Activated CD4-positive, alpha-beta memory T cell treated with anti-CD3 and anti-CD28 coated beads for 36 hours (primary cell): ENCODE data around the gene TREM1. TPM values are rescaled to one million over a fixed set of nuclear protein-coding genes. Genes with fewer than 3 reads are reported as not detected.
"Not testable (repeated sequence)": the region's sequence is repeated elsewhere in the genome, so short reads cannot be mapped to it uniquely, and the experiment has no call there.

ENCODE experiments used
- CTCF ChIA-PET: fragments of 350-600 bp; sonication (Branson Sonifier 250); formaldehyde crosslinking; loops from one replicate; lab custom pipeline; 2021; ENCODE audit warnings: antibody characterized with exemption, inconsistent platforms; lab: Charles Lee
- POLR2A ChIA-PET: fragments of 350-600 bp; sonication (Branson Sonifier 250); formaldehyde crosslinking; loops from one replicate; lab custom pipeline; 2021; ENCODE audit warnings: antibody characterized with exemption; lab: Charles Lee
- DNase-seq: peaks from one replicate; pipeline ENCODE4 v3.0.0-alpha.2; 2020
- H3K27ac Mint-ChIP-seq: one replicate; pipeline ENCODE4 v1.8.0; 2021; ENCODE audit warnings: mixed read lengths
- H3K27me3 Mint-ChIP-seq: one replicate; pipeline ENCODE4 v1.8.0; 2021; ENCODE audit warnings: mixed read lengths
- H3K36me3 Mint-ChIP-seq: one replicate; pipeline ENCODE4 v1.8.0; 2021; ENCODE audit warnings: mixed read lengths
- H3K4me1 Mint-ChIP-seq: one replicate; pipeline ENCODE4 v1.8.0; 2021; ENCODE audit warnings: low read depth, mixed read lengths
- H3K4me3 Mint-ChIP-seq: one replicate; pipeline ENCODE4 v1.8.0; 2021; ENCODE audit warnings: mild to moderate bottlenecking, mixed read lengths
- H3K9me3 Mint-ChIP-seq: one replicate; pipeline ENCODE4 v1.8.0; 2021; ENCODE audit warnings: mixed read lengths
- intact Hi-C: fragments of 100-400 bp; cut with micrococcal nuclease; formaldehyde crosslinking; loops from one replicate; pipeline ENCODE4 v1.15.1; 2023
- total RNA-seq, 2 experiments: library from RNA; stranded (reverse); gene quantifications; one replicate each; pipeline ENCODE4 v1.2.3, GENCODE V29; 2021

The TREM1 gene
- total RNA-seq, 2 experiments from 2014 or later, result 0.17 to 0.27 TPM

DNA sequence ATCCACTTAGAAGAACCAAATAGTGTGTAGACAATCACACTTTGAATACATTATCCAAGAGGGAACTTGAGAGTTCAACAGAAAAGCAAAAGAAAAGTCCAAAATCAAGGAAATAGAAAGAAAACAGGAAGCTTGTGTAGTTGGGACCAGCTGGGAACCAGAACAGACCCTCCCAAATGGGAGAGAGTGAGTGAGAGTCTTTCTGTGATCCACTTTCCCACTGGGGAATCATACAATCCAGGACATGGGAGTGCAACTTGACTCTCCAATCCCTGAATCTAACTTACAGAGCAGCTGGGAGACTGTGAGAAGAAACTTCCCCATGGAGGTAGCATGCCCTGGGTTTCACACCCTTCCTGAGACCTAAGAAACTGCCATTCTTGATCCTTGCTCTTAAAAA, 31.4 kb downstream of the TREM1 start:
- Mint-ChIP-seq H3K4me3 (no peak overlapping the region), H3K27me3 (peaks cover 4% of the 10 kb centered on the region), H3K9me3 (peaks cover 2% of the 10 kb centered on the region), H3K36me3 (no peaks in the 10 kb centered on the region), H3K27ac (no peak overlapping the region), H3K4me1 (no peaks in the 10 kb centered on the region)
- CTCF ChIA-PET, result no interaction called here
- POLR2A ChIA-PET, result no interaction called here
- DNase-seq, result no peak
- intact Hi-C loops, result no loop called here

DNA sequence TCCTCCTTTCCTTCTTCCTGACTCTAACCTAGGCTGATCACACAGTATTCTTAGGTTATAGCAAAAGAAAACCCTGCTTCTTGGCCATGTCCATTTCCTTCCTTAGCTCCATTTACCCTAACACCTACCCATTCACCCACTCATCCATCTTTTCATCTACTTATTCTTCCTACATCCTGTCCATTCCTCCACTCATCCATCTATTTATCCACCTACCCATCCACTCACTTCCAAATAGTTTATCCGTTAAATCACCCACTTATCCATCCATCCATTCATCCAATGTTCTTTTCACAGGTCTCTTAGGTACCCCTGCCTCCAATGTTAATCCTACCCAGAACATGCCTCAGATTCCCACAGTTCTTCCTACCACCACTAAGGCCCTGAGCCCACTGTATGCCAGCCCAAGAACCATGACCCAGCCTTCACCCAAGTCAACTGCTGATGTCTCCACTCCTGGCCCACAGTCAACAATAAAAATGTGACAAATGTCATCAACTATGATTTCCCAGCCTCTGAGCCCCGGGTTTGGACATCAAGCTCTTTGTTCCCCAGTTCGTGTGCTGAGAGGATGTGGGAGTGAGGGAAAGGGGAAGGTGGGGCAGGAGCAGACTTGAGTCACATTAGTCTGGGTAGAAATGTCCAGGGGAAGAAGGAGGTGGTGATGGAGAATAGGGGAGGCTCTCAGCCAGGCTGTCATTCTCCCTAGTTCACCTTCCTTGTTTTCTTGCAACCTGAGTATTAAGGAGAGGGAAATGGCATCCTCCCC, 33.9 kb downstream of the TREM1 start:
- no peak for DNase-seq
- intact Hi-C loops, result no loop called here
- Mint-ChIP-seq H3K9me3 (no peaks in the 10 kb centered on the region), H3K4me1 (no peaks in the 10 kb centered on the region), H3K27me3 (peaks cover 4% of the 10 kb centered on the region), H3K36me3 (no peaks in the 10 kb centered on the region), H3K27ac (no peak overlapping the region), H3K4me3 (no peak overlapping the region)
- ChIA-PET CTCF (no interaction called here), POLR2A (no interaction called here)

DNA sequence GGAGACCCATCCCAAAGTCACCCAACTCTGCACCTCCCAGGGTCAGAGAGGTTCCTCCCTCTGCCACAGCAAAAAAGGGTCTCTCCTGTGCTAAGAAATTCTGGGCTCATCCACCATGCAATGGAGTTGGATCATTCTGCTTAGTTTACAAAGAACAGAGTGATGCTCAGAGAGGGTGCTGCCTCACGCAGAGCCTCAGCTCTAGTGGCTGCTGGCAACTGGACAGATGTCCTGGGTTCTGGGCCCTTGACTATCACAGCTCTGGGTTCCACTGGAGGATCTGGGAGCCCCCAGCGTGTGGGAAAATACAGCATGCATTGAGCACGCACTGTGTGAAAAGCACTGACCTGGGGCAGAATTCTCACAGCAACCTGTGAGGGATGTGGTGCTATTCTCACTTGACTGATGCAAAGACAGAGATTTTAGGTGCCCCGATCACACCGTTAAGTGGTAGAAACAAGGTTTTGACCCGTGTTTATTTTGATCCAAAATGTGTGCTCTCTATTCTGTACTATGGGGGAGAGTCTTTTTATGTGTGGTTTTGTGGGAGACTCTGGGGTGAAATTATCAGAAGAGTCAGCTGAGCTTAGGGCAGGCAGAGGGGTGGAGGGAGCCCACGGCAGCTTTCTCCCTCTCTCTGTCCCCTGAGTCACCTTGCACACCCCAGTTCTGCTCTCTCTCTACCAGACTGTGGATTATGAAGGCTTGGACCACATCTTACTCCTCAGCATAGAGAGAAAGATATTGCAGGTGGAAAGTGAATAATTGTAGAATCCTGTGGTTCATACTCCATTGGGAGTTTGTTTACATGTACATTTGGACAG, 38.4 kb downstream of the TREM1 start:
- Mint-ChIP-seq H3K36me3 (no peaks in the 10 kb centered on the region), H3K27me3 (peaks cover 4% of the 10 kb centered on the region), H3K4me3 (no peak overlapping the region), H3K4me1 (peaks cover 3% of the 10 kb centered on the region), H3K9me3 (peaks cover 2% of the 10 kb centered on the region), H3K27ac (no peak overlapping the region)
- ChIA-PET CTCF (interaction anchor here (0.6 kb wide), 1 partner anchor 67 kb away, joined by 3 read pairs; no protein-coding TSS in a partner anchor), POLR2A (no interaction called here)
- intact Hi-C loops, result no loop called here
- DNase-seq, result no peak

DNA sequence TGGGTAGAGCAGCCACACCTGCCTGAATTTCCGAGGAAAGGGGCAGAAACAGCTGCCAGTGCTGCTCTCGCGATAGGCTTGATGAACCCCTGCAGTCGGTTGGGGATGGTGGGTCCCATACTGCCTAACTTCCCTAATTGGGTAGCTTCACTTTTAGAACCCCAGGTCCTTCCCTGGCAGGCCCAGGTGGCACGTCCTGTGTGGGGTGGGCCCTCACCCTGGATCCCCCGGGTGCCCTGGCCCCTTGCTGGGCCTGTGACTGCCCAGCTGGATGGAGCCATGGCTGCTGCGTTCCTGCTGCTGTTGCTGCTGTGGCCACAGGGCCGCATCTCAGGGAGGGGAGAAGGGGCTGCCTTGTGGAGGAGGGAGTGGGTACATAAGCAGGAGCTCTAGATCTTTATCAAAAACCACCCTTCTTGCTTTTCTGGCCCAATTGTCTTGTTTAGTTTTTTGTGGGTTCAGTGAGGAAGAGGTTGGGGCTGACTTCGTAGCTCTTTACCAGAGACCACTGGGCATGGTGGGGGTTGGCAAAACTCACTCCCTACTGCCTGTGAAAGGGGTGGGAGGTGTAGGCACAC, 39.1 kb downstream of the TREM1 start:
- Mint-ChIP-seq H3K4me1 (peaks cover 3% of the 10 kb centered on the region), H3K27me3 (peaks cover 1% of the 10 kb centered on the region), H3K36me3 (no peaks in the 10 kb centered on the region), H3K4me3 (no peak overlapping the region), H3K9me3 (peaks cover 2% of the 10 kb centered on the region), H3K27ac (no peak overlapping the region)
- intact Hi-C loops, result no loop called here
- CTCF ChIA-PET, result interaction anchor here (0.6 kb wide), 1 partner anchor 67 kb away, joined by 3 read pairs; no protein-coding TSS in a partner anchor
- POLR2A ChIA-PET, result no interaction called here
- no peak for DNase-seq

DNA sequence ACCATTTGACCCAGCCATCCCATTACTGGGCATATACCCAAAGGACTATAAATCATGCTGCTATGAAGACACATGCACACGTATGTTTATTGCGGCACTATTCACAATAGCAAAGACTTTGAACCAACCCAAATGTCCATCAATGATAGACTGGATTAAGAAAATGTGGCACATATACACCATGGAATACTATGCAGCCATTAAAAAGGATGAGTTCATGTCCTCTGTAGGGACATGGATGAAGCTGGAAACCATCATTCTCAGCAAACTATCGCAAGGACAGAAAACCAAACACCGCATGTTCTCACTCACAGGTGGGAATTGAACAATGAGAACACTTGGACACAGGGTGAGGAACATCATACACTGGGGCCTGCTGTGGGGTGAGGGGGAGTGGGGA, 40.0 kb downstream of the TREM1 start:
- H3K4me3 Mint-ChIP-seq, result not testable (repeated sequence)

DNA sequence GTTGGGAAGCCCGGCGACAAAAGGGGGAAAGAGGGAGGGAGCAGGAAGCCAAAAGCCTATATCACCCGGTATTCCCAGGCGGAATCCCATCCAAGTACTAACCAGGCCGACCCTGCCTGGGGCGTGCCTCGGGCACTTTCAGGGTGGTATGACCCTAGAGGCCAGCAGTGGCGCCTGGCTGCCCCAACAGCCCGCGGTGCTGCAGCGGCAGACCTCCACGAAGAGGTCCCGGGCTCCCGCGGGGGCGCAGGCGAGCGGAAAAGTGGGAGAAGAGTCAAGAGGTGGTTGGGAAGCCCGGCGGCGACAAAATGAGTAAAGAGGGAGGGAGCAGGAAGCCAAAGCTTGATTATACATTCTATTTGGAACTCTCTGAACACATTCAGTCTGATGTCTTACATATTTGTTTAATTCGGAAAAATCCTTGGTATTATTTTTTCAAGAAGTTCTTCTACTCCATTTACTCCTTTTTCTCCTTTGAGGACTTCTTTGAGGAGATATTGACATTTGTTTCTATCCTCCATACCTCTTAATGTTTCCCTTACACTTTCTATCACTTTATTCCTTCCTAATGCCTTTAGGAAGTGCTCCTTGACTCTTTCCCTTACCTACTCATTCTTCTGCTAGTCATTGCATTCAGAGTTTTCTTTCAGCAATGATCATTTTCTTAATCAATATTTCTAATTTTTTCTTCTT, 46.9 kb downstream of the TREM1 start:
- H3K27ac Mint-ChIP-seq, result no peak overlapping the region
- H3K4me3 Mint-ChIP-seq, result no peak overlapping the region
- intact Hi-C loops, result no loop called here
- CTCF ChIA-PET, result no interaction called here
- no peaks in the 10 kb centered on the region for H3K9me3 Mint-ChIP-seq
- H3K36me3 Mint-ChIP-seq, result no peaks in the 10 kb centered on the region
- H3K4me1 Mint-ChIP-seq, result no peaks in the 10 kb centered on the region
- POLR2A ChIA-PET, result no interaction called here
- DNase-seq, result no peak
- peaks cover 13% of the 10 kb centered on the region for H3K27me3 Mint-ChIP-seq

More for the DNA sequence above, 40.0 kb downstream of the TREM1 start:
- H3K27ac Mint-ChIP-seq, DNase-seq, H3K9me3 Mint-ChIP-seq, H3K27me3 Mint-ChIP-seq, POLR2A ChIA-PET, H3K4me1 Mint-ChIP-seq, H3K36me3 Mint-ChIP-seq, CTCF ChIA-PET, intact Hi-C loops: not testable (repeated sequence)

DNA sequence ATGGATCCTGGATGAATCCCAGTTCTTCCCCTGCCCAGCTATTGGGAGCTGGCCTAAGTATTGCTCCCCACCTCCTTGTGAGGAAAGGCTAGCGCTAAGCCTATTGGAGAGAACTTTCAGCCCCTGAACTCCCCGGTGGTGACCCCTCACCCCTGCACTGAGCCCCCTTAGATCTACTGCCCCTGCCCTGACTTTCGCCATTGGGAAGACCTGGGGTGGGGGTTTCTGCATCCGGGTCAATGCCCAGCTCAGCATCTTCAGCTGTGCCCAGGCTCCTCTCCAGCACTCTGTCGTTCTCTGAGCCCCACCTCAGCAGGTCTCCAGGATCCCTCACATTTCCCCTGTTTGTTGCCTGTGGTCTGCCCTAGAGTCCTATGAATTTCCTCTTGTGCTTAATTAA, 49.4 kb downstream of the TREM1 start:
- no peak for DNase-seq
- POLR2A ChIA-PET, result no interaction called here
- CTCF ChIA-PET, result no interaction called here
- H3K36me3 Mint-ChIP-seq, result no peaks in the 10 kb centered on the region
- H3K27ac Mint-ChIP-seq, result no peak overlapping the region
- intact Hi-C loops, result no loop called here
- H3K9me3 Mint-ChIP-seq, result no peaks in the 10 kb centered on the region
- no peaks in the 10 kb centered on the region for H3K4me1 Mint-ChIP-seq
- H3K27me3 Mint-ChIP-seq, result peaks cover 13% of the 10 kb centered on the region
- H3K4me3 Mint-ChIP-seq, result no peak overlapping the region

DNA sequence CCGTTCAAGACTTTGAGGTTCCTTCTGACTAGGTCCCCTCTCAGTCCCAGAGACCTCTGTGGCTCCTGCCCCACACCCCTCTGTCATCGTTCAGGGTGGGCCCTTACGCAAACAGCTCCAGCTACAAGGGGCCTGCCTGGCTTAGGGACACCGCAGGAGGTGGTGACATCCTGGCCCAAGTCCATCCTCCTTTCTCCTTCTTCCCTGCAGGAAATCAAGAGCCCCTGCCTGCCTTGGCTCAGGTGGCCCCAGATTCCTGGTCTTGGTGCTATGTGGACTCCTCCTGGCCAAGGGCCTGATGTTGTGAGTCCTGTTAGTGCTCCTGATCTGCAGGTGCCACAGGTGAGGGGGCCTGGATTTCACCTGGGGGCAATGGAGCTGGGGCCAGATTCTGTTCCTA, 50.2 kb downstream of the TREM1 start:
- DNase-seq, result no peak
- Mint-ChIP-seq H3K27me3 (peaks cover 13% of the 10 kb centered on the region), H3K4me1 (no peaks in the 10 kb centered on the region), H3K9me3 (no peaks in the 10 kb centered on the region), H3K27ac (no peak overlapping the region), H3K4me3 (no peak overlapping the region), H3K36me3 (no peaks in the 10 kb centered on the region)
- CTCF ChIA-PET, result no interaction called here
- POLR2A ChIA-PET, result no interaction called here
- intact Hi-C loops, result no loop called here

DNA sequence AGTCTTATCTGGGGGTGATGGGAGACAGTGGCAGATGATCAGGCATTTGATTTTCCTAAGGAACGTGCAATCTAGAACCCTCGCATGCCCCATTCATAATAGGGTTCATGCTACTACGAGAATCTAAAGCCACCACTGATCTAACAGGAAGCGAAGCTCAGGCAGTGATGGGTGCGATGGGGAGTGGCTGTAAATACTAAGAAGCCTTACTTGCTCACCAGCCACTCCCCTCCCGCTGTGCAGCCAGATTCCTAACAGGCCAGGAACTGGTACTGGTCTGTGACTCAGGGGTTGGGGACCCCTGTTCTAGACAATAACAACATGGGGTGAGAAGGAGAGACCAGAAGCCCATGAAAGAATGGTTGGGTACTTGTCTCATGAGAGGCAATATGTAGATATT, 53.8 kb downstream of the TREM1 start:
- no peak overlapping the region for H3K27ac Mint-ChIP-seq
- DNase-seq, result no peak
- H3K9me3 Mint-ChIP-seq, result no peaks in the 10 kb centered on the region
- CTCF ChIA-PET, result interaction anchor here (0.9 kb wide), 1 partner anchor 50 kb away, joined by 3 read pairs; no protein-coding TSS in a partner anchor
- intact Hi-C loops, result no loop called here
- H3K27me3 Mint-ChIP-seq, result peaks cover 8% of the 10 kb centered on the region
- H3K4me1 Mint-ChIP-seq, result no peaks in the 10 kb centered on the region
- POLR2A ChIA-PET, result no interaction called here
- H3K36me3 Mint-ChIP-seq, result no peaks in the 10 kb centered on the region
- H3K4me3 Mint-ChIP-seq, result no peak overlapping the region

DNA sequence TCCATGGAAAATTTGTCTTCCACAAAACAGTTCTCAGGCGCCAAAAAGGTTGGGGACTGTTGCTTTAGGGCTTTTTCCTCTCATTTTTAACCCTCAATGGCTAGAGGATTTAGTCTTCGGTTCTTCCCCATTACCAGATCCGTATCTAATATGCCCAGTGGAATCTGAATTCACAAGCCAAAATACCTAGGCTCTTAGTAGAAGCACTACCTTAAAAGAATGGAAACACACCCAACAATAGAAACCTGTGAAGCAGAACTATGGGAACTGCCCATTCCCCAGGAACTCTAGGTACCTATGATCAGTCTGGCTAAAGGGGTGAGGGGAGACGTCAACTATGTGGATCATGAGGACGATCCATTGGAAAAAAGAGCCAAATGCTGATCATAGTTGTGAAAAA, 55.2 kb downstream of the TREM1 start:
- no peaks in the 10 kb centered on the region for H3K9me3 Mint-ChIP-seq
- ChIA-PET POLR2A (no interaction called here), CTCF (no interaction called here)
- H3K4me3 Mint-ChIP-seq, result no peak overlapping the region
- no peak for DNase-seq
- intact Hi-C loops, result no loop called here
- peaks cover 7% of the 10 kb centered on the region for H3K27me3 Mint-ChIP-seq
- H3K4me1 Mint-ChIP-seq, result no peaks in the 10 kb centered on the region
- H3K27ac Mint-ChIP-seq, result no peak overlapping the region
- H3K36me3 Mint-ChIP-seq, result no peaks in the 10 kb centered on the region

DNA sequence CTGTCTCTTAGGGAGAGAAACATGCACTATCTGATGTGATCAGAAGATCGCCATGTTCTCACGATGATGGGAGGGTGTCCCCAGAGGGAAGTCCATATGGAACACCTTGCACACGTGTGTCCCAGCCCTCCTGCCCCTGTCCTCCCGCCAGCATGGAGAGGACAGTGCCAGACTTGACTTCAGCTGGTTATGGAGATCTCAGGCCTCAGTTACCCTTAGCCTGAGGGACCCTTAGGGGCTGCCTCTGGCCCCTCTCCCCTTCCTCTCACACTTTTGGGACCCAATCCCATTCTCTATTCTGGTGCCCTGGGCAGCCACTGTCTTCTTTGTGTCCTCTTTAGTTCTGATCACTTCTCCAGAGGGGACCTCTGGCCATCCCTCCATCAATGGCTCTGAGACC, 56.8 kb downstream of the TREM1 start:
- H3K27ac Mint-ChIP-seq, result no peak overlapping the region
- intact Hi-C loops, result no loop called here

DNA sequence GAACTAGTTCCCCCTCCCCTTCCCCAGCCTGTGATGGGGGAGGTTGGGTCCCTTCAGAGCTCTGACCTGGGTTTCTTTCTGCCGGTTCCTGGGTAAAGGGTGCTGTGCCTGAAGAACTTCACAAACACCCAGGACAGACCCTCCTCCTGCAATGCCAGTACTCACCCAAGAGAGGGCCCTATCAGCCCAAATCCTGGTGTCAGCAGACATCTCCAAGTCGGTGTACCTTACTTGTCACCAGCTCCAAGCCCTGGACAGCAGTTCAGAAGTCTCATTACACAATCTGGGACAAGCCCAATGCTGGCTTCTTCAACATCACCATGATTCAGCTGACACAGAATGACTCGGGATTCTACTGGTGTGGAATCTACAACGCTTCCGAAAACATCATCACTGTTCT, 57.9 kb downstream of the TREM1 start:
- DNase-seq, result no peak
- CTCF ChIA-PET, result no interaction called here

More for the DNA sequence above, 56.8 kb downstream of the TREM1 start:
- H3K4me1 Mint-ChIP-seq, result no peaks in the 10 kb centered on the region
- ChIA-PET POLR2A (no interaction called here), CTCF (no interaction called here)
- no peak for DNase-seq
- H3K4me3 Mint-ChIP-seq, result no peak overlapping the region
- H3K9me3 Mint-ChIP-seq, result no peaks in the 10 kb centered on the region
- H3K36me3 Mint-ChIP-seq, result no peaks in the 10 kb centered on the region
- peaks cover 7% of the 10 kb centered on the region for H3K27me3 Mint-ChIP-seq

More for the DNA sequence above, 57.9 kb downstream of the TREM1 start:
- intact Hi-C loops, result no loop called here
- Mint-ChIP-seq H3K36me3 (no peaks in the 10 kb centered on the region), H3K4me1 (no peaks in the 10 kb centered on the region), H3K27me3 (peaks cover 7% of the 10 kb centered on the region), H3K4me3 (no peak overlapping the region), H3K27ac (no peak overlapping the region), H3K9me3 (no peaks in the 10 kb centered on the region)
- POLR2A ChIA-PET, result no interaction called here
